ENCODE data around the gene KCNH1. TPM values are rescaled to one million over a fixed set of nuclear protein-coding genes. Genes with fewer than 3 reads are reported as not detected.

The KCNH1 gene
- total RNA-seq, 1 experiment from 2014 or later, result 5.3 TPM

DNA sequence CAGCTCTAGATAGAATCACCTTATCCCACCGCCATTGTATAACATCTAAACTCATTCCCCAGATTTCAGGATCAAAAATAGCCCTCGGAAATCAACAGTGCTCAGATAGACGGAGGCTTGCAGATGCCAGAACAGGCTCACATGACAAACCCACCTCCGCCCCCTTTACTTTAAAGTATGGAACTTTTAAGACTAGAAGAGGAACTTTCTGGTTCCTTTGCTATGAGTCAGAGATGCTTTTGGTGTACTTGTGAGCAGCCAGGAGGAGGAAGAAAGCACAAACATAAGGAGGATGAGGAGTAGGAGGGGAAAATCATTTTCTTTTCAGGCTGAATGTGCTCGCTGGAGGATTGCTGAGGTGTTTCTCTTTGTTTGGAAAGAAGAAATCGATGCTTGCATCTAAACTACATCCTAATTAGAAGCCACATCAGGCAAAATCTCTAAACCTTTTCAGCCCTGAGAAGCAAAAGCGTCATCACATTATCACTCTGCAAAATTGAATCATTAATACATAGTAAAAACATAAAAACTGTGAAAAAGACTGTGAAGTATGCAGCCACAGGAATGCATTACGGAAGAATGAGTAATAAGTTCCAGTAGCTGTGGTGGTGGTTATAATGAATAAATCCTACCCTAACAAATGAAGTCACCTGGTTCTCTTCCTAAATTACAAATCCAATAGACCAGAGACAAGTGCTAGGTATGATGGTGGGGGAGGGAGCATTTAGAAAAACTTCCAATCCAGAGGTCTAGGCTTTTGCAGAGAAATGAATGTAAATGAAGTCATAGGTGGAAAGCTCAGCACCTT, 251.3 kb downstream of the KCNH1 start:
- DNase-seq (ENCODE audit: low spot score), result peak; percentile 97

- DNase-seq (ENCODE audit: low spot score), result no peak
Measured at GRCh38 chr1:210878564-210878963, 255.4 kb downstream of the KCNH1 start.

DNA sequence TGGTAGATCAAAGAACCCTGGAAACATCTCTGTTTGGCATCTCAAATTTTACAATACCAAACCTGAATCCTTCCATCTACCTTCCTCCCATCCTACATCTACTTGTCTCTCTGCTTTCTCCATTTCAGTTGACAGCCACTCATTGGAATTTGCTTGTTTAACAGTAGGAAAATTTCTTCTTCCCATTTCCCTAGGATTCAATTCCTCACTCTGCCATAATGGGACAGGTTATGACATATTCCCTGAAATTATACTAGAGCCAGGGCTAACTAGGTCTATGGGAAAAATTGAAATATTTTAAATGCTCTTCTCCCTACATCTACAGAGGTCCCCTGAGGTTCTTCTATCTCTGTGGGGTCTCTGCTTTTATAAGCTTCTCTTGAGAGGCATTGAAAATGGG, 257.7 kb downstream of the KCNH1 start:
- no peak for DNase-seq (ENCODE audit: low spot score)

DNA sequence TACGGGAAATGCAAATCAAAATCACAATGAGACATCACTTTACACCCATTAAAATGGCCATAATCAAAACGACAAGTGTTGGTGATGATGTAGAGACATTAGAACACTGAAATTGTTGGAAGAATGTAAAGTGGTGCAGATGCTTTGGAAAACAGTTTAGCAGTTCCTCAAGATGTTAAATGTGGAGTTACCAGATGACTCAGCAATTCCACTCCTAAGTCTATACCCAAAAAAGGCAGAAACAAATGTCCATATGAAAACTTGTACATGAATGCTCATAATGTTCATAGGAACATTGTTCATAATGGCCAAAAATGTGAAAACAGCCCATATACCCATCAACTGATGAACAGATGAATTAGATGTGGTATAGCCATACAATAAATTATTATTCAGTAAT, 267.4 kb downstream of the KCNH1 start:
- DNase-seq (ENCODE audit: low spot score), result no peak

DNA sequence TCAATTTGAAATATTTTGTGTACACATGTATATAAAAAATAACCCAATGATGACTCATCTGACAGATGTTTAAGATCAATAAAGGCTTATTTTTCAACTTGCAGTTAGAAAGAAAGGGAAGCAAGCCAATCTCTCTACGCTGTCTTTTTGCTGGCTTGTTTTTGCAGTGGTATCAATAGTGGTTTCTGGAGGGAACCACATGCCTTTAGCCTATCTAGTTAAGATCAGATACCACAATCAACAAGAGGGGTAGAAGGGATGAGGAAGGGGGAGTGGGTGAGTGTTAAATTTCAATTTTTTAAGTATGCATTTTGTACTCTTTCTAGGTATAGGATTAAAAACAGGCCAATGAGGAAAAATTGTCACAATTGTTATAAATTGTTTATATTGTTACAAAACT, 276.2 kb downstream of the KCNH1 start:
- no peak for DNase-seq (ENCODE audit: low spot score)

- DNase-seq (ENCODE audit: low spot score), result no peak
Measured at GRCh38 chr1:210857146-210857663, 276.7 kb downstream of the KCNH1 start.

- DNase-seq (ENCODE audit: low spot score), result no peak
Measured at GRCh38 chr1:210855440-210855839, 278.5 kb downstream of the KCNH1 start.

GRCh38 chr1:210853276-210853675, 280.7 kb downstream of the KCNH1 start:
- no peak for DNase-seq (ENCODE audit: low spot score)

GRCh38 chr1:210850556-210850955, 283.4 kb downstream of the KCNH1 start:
- DNase-seq (ENCODE audit: low spot score), result no peak

DNA sequence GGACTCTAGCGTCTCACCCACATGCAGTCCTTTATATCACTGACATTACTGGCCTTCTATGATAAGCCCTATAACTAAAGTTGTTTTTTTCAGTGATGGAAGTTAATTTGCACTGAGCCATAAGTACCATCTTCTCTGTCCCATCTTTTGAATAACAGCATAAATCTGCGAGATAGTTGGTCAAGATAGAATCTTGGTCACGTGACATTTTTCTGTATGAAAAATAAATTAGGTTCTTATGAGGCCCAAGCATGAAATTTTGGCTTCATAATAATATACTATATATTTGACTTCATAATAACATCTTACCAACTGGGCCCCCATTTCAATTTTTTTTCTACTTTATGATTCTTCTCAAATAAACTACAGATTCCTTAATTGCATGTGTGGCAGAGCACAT, 285.5 kb downstream of the KCNH1 start:
- DNase-seq (ENCODE audit: low spot score), result no peak

DNA sequence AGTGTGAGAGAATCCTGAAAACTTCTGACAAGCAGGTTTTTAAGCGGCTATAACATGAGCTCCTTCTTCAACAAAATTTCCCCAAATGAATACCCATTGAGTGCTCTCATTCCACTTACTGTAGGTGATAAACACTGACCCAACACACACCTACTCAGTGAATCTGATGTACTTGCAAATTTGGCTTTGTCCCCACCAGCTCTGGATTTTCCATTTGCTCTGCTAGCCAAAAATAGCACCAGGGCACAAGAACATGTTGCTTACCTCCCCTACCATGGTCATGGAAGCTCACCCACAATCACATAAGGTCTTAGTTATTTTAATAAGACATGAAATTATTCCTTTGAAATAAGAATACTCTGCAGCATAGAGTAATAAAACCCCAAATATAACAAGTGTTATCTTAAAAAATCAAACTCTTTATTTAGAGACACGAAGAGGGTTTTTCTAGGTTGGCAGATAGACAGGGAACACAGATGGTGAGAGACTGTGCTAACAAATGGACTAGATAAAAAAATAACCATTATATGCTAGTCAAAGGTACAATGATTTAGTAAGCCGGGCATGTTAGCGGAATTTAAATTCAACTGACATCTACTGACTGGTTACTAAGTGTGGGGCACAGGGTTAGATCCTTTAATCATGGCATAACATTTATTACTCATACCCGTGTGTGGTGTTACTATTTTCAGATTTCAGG, 291.9 kb downstream of the KCNH1 start:
- DNase-seq (ENCODE audit: low spot score), result no peak

DNA sequence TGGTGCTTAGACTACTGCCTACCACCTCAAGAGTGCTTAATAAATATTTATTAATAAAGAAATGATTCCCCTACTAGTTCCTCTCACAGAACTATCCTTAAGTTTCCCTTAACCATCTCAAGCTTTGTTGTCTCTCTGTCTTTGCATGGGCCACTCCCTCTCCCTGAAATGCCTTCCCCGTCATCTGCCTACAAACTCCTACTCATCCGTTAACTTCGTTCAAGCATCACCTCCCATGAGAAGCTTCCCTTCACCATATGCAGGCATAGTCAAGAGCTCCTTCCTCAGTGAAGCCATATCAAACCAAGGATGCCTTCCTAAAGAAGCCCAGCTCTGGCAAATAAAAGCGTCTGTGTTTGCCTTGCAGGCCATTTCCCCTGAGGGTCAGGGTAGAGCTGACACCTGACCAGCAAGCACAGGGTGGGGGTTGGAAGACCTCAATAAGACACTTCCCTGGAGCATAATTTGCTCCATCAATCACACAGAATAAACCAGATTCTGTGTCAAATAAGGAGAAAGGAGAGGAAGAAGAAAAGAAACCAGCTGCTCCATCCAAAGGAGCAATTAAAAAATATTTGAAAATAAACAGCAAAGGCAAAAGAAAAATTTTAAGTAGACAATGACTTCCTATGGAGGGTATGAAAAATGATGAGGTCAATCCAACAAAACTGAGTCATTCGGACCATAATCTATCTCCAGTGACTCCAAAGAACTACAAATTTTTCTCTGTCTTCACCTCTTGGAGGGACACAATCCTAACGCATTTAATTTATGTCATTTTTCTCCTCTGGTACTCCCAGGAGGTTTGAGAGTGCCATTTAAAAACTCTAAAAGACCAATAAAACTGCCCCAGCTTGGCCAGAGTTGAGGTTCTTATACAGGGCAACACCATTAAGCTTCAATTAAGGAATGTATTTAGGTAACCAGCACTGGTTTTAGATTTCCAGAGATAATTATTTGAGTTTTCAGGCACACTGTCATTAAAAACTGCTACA, 303.6 kb downstream of the KCNH1 start:
- peak; percentile 33 for DNase-seq (ENCODE audit: low spot score)

GRCh38 chr1:210828996-210829596, 304.9 kb downstream of the KCNH1 start:
- DNase-seq (ENCODE audit: low spot score), result no peak

DNA sequence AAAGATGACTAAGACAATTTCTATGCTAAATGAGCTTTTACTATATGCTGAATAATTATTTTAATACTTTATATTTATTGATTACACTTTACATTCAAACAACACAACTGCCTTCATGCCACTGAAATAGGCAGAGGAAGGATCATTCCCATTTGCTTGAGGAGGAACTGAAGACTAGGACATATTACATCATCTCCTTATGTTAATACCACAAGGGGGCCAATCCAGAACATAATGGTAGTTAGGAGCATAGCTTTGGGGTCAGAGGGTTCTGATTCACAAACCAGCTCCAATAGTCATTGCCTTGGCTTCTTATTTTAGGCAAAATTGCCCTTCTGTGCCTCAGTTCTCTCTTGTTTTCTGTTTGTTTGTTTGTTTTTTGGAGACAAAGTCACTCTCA, 306.5 kb downstream of the KCNH1 start:
- no peak for DNase-seq (ENCODE audit: low spot score)

DNA sequence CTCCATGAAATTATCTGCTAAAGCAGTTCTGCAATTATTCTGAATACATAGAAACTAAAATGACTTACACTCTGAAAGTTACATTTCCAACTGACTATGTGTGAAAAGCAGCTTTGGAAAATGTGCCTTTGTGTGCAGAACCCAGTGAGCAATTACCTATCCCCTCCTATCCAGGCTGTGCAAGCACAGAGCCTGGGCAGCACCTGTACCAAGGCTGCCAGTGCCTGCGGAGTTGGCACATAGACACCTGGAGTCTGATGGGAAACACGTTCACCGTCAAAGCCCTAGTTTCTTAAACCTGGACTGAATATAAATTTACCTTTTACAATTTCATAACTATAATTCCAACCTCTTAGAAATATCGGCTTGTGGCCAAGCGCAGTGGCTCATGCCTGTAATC, 307.3 kb downstream of the KCNH1 start:
- DNase-seq (ENCODE audit: low spot score), result no peak

GRCh38 chr1:210822932-210823331, 311.0 kb downstream of the KCNH1 start:
- DNase-seq (ENCODE audit: low spot score), result no peak

DNA sequence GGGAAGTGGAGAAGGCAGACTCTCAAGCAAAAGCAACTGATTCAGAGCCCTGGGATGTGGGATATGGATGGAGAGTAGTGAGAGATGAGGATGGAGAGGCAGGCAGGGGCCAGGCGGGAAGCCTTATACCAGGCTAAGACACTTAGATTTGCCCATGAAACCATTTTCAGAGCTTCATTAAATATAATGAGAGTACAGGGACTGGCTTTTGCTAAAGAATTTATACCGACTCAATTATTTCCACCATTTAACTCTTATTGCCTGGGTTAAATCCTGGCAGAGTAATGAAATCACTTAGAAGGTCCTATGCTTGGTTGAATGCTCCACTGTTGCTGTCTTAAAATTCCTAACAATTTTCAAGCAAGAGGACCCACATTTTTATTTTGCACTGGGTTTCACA, 311.7 kb downstream of the KCNH1 start:
- DNase-seq (ENCODE audit: low spot score), result no peak

GRCh38 chr1:210821615-210822014, 312.3 kb downstream of the KCNH1 start:
- DNase-seq (ENCODE audit: low spot score), result no peak

GRCh38 chr1:210819266-210819665, 314.7 kb downstream of the KCNH1 start:
- no peak for DNase-seq (ENCODE audit: low spot score)

DNA sequence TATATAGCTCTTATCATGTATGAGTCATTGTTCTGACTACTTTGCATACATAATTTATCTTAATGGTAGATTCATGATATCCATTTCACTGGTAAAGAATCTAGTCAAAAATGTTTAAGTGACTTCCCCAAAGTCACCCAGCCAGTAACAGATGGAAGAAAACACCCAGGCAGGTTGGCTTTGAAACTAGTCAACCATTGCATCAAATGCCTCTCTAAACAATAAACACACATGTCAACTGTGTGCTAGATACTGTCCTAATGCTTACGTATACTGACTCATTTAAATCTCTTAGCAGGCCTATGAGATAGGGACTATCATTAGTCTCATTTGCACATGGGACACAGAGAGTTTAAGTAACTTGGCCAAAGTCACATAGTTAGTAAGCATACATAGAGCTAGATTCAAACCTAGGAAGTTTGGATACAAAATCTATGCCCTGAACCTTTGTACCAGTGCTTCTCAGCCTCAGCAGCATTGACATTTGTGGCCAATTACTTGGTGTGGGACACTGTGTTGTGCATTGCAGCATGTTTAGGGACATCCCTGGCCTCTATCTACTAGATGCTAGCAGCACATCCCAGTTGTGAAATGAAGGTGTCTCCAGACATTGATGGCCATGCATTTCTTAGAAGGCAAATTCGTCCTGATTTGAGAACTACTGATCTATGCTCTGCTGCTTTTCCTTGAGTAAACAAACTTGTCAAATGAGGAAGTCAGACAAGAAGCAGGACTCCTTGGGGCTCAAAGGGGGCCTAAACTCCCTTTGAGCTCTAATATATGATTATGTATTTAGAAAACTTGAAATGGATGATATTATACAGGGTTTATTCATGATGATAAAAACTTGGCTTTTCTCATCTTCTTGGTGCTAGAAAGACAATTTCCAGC, 316.3 kb downstream of the KCNH1 start:
- DNase-seq (ENCODE audit: low spot score), result no peak

Measured in A172 (cell line).